ENCODE data around the gene PPP2R5C.

PPP2R5C gene

GRCh38 chr14:101774006-101774795, 12.7 kb downstream of the PPP2R5C start:
- no peak for TF ChIP-seq ARNTL (CRISPR knock-in tag; IDR thresholded peaks at IDR 0.05; ENCODE audit: borderline replicate concordance, low read depth)
- ATAC-seq: no peak

GRCh38 chr14:101774814-101775213, 13.3 kb downstream of the PPP2R5C start:
- ATAC-seq: no peak
- TF ChIP-seq RARB (CRISPR knock-in tag; IDR thresholded peaks at IDR 0.05) (no peak), ZC3H10 (CRISPR knock-in tag; IDR thresholded peaks at IDR 0.05) (no peak), CREB5 (CRISPR knock-in tag; IDR thresholded peaks at IDR 0.05; ENCODE audit: low read depth) (no peak), ZFP30 (CRISPR knock-in tag; IDR thresholded peaks at IDR 0.05) (no peak), GLIS3 (CRISPR knock-in tag; IDR thresholded peaks at IDR 0.05) (no peak), CSRNP3 (CRISPR knock-in tag; IDR thresholded peaks at IDR 0.05) (no peak), OSR1 (CRISPR knock-in tag; IDR thresholded peaks at IDR 0.05) (no peak), BACH2 (CRISPR knock-in tag; IDR thresholded peaks at IDR 0.05; ENCODE audit: borderline replicate concordance) (no peak), ZNF565 (CRISPR knock-in tag; conservative IDR thresholded peaks at IDR 0.05; ENCODE audit: low read depth) (no peak), ISL1 (CRISPR knock-in tag; IDR thresholded peaks at IDR 0.05) (no peak), TCF4 (CRISPR knock-in tag; IDR thresholded peaks at IDR 0.05; ENCODE audit: borderline replicate concordance) (no peak), PPARA (CRISPR knock-in tag; IDR thresholded peaks at IDR 0.05; ENCODE audit: borderline replicate concordance) (no peak), ARNTL (CRISPR knock-in tag; IDR thresholded peaks at IDR 0.05; ENCODE audit: borderline replicate concordance, low read depth) (no peak), PATZ1 (CRISPR knock-in tag; IDR thresholded peaks at IDR 0.05; ENCODE audit: borderline replicate concordance) (no peak), CSDC2 (CRISPR knock-in tag; IDR thresholded peaks at IDR 0.05) (no peak), ZNF8 (CRISPR knock-in tag; IDR thresholded peaks at IDR 0.05) (no peak), TOX (CRISPR knock-in tag; IDR thresholded peaks at IDR 0.05; ENCODE audit: borderline replicate concordance) (no peak)

GRCh38 chr14:101775826-101776225, 14.3 kb downstream of the PPP2R5C start:
- no peak for ATAC-seq
- no peak for TF ChIP-seq POU6F1 (CRISPR knock-in tag; IDR thresholded peaks at IDR 0.05; ENCODE audit: borderline replicate concordance, low read depth)
- no peak for TF ChIP-seq ZNF8 (CRISPR knock-in tag; IDR thresholded peaks at IDR 0.05)
- TF ChIP-seq CSRNP3 (CRISPR knock-in tag; IDR thresholded peaks at IDR 0.05): no peak
- no peak for TF ChIP-seq ZC3H10 (CRISPR knock-in tag; IDR thresholded peaks at IDR 0.05)
- no peak for TF ChIP-seq TOX (CRISPR knock-in tag; IDR thresholded peaks at IDR 0.05; ENCODE audit: borderline replicate concordance)
- TF ChIP-seq ZFP30 (CRISPR knock-in tag; IDR thresholded peaks at IDR 0.05): no peak
- TF ChIP-seq PATZ1 (CRISPR knock-in tag; IDR thresholded peaks at IDR 0.05; ENCODE audit: borderline replicate concordance): no peak
- no peak for TF ChIP-seq ZFP3 (CRISPR knock-in tag; IDR thresholded peaks at IDR 0.05)
- TF ChIP-seq TCF4 (CRISPR knock-in tag; IDR thresholded peaks at IDR 0.05; ENCODE audit: borderline replicate concordance): no peak
- no peak for TF ChIP-seq OSR1 (CRISPR knock-in tag; IDR thresholded peaks at IDR 0.05)
- no peak for TF ChIP-seq SNAI2 (CRISPR knock-in tag; IDR thresholded peaks at IDR 0.05)
- no peak for TF ChIP-seq ZNF70 (CRISPR knock-in tag; IDR thresholded peaks at IDR 0.05)
- no peak for TF ChIP-seq TSHZ2 (CRISPR knock-in tag; IDR thresholded peaks at IDR 0.05)
- TF ChIP-seq ESRRG (CRISPR knock-in tag; IDR thresholded peaks at IDR 0.05): no peak
- no peak for TF ChIP-seq BACH2 (CRISPR knock-in tag; IDR thresholded peaks at IDR 0.05; ENCODE audit: borderline replicate concordance)
- TF ChIP-seq CSDC2 (CRISPR knock-in tag; IDR thresholded peaks at IDR 0.05): no peak
- no peak for TF ChIP-seq ZNF565 (CRISPR knock-in tag; conservative IDR thresholded peaks at IDR 0.05; ENCODE audit: low read depth)
- no peak for TF ChIP-seq ARNTL (CRISPR knock-in tag; IDR thresholded peaks at IDR 0.05; ENCODE audit: borderline replicate concordance, low read depth)
- TF ChIP-seq ISL1 (CRISPR knock-in tag; IDR thresholded peaks at IDR 0.05): no peak

Data from SK-N-SH treated with all-trans-retinoic acid at 6 μM for 48 hours (cell line).